ENCODE results near the gene NTRK2.

Gene NTRK2

GRCh38 chr9:84974855-84975254 lies 305.3 kb downstream of the NTRK2 start:
- H3K4me1 ChIP-seq (ENCODE audit: insufficient read depth, low read length) = no peaks in the 10 kb centered on the region
- H3K27ac ChIP-seq (ENCODE audit: low read length) = no peak overlapping the region
- no peak overlapping the region for H2AFZ ChIP-seq (ENCODE audit: low read depth, low read length)
- no peaks in the 10 kb centered on the region for H3K9me3 ChIP-seq (ENCODE audit: insufficient read depth, low read length, severe bottlenecking)
- H3K27me3 ChIP-seq (ENCODE audit: insufficient read depth, low read length, poor library complexity) = no peaks in the 10 kb centered on the region
- H3K4me3 ChIP-seq (ENCODE audit: low read depth in 1 of 2, low read length in 2 of 2) = no peak overlapping the region
- H3K4me2 ChIP-seq (ENCODE audit: insufficient read depth, low read length) = no peak overlapping the region
- no peaks in the 10 kb centered on the region for H3K36me3 ChIP-seq (ENCODE audit: insufficient read depth, low read length)
- TF ChIP-seq EZH2 (IDR thresholded peaks at IDR 0.05; ENCODE audit: borderline replicate concordance, low read depth, low read length, severe bottlenecking) (no peak), CTCF (IDR thresholded peaks at IDR 0.05; ENCODE audit: borderline replicate concordance, extremely low read depth, low read length, poor library complexity, severe bottlenecking) (no peak)
- H3K9ac ChIP-seq (ENCODE audit: low read depth, low read length) = no peak overlapping the region
- ATAC-seq (ENCODE audit: insufficient read depth, low read depth) (no peak), DNase-seq (no peak)
- no peaks in the 10 kb centered on the region for H3K79me2 ChIP-seq (ENCODE audit: insufficient read depth, low read length)
- H4K20me1 ChIP-seq (ENCODE audit: insufficient read depth, low read length) = no peaks in the 10 kb centered on the region

DNA sequence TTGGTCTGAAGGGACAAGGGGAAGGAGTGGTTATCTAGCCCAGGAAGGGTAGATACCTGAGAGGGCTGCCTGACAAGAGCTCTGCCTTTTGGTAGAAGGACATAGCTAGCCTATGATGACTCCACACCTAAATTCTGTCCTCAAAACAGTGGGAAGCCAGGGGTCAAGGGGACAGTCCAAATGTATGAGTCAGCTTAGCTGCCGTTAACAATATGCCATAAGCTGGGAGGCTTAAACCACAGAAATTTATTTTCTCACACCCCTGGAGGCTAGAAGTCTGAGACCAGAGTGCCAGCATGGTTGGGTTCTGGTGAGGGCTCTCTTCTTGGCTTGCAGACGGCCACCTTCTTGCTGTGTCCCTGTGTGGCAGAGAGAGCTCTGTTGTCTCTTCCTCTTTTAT lies 306.4 kb downstream of the NTRK2 start:
- Histone ChIP-seq H3K27ac (ENCODE audit: low read length) (no peak overlapping the region), H3K4me1 (ENCODE audit: insufficient read depth, low read length) (no peaks in the 10 kb centered on the region), H3K36me3 (ENCODE audit: insufficient read depth, low read length) (no peaks in the 10 kb centered on the region), H3K27me3 (ENCODE audit: insufficient read depth, low read length, poor library complexity) (no peaks in the 10 kb centered on the region), H3K4me3 (ENCODE audit: low read depth in 1 of 2, low read length in 2 of 2) (no peak overlapping the region), H2AFZ (ENCODE audit: low read depth, low read length) (no peak overlapping the region), H3K9ac (ENCODE audit: low read depth, low read length) (no peak overlapping the region), H3K9me3 (ENCODE audit: insufficient read depth, low read length, severe bottlenecking) (no peaks in the 10 kb centered on the region), H4K20me1 (ENCODE audit: insufficient read depth, low read length) (no peaks in the 10 kb centered on the region), H3K79me2 (ENCODE audit: insufficient read depth, low read length) (no peaks in the 10 kb centered on the region), H3K4me2 (ENCODE audit: insufficient read depth, low read length) (no peak overlapping the region)
- TF ChIP-seq EZH2 (IDR thresholded peaks at IDR 0.05; ENCODE audit: borderline replicate concordance, low read depth, low read length, severe bottlenecking) (no peak), CTCF (IDR thresholded peaks at IDR 0.05; ENCODE audit: borderline replicate concordance, extremely low read depth, low read length, poor library complexity, severe bottlenecking) (no peak)
- DNase-seq = no peak
- no peak for ATAC-seq (ENCODE audit: insufficient read depth, low read depth)

DNA sequence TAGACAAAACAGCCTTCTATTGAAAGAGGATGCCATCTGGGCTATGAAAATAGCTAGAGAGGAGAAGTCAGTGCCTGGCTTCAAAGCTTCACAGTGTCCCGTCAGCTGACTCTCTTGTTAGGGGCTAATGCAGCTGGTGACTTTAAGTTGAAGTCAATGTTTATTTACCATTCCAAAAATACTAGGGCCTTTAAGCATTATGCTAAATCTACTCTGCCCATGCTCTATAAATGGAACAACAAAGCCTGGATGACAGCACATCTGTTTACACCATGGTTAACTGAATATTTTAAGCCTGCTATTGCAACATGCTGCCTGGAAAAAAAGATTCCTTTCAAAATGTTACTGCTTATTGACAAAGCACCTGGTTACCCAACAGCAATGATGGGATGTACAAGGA lies 309.1 kb downstream of the NTRK2 start:
- Histone ChIP-seq H3K9ac (ENCODE audit: low read depth, low read length) (no peak overlapping the region), H4K20me1 (ENCODE audit: insufficient read depth, low read length) (no peaks in the 10 kb centered on the region), H2AFZ (ENCODE audit: low read depth, low read length) (no peak overlapping the region), H3K4me3 (ENCODE audit: low read depth in 1 of 2, low read length in 2 of 2) (no peak overlapping the region), H3K79me2 (ENCODE audit: insufficient read depth, low read length) (no peaks in the 10 kb centered on the region), H3K4me2 (ENCODE audit: insufficient read depth, low read length) (no peak overlapping the region), H3K9me3 (ENCODE audit: insufficient read depth, low read length, severe bottlenecking) (no peaks in the 10 kb centered on the region), H3K36me3 (ENCODE audit: insufficient read depth, low read length) (no peaks in the 10 kb centered on the region), H3K27me3 (ENCODE audit: insufficient read depth, low read length, poor library complexity) (no peaks in the 10 kb centered on the region), H3K4me1 (ENCODE audit: insufficient read depth, low read length) (no peaks in the 10 kb centered on the region), H3K27ac (ENCODE audit: low read length) (no peak overlapping the region)
- DNase-seq = no peak
- no peak for ATAC-seq (ENCODE audit: insufficient read depth, low read depth)
- TF ChIP-seq EZH2 (IDR thresholded peaks at IDR 0.05; ENCODE audit: borderline replicate concordance, low read depth, low read length, severe bottlenecking) (no peak), CTCF (IDR thresholded peaks at IDR 0.05; ENCODE audit: borderline replicate concordance, extremely low read depth, low read length, poor library complexity, severe bottlenecking) (no peak)

DNA sequence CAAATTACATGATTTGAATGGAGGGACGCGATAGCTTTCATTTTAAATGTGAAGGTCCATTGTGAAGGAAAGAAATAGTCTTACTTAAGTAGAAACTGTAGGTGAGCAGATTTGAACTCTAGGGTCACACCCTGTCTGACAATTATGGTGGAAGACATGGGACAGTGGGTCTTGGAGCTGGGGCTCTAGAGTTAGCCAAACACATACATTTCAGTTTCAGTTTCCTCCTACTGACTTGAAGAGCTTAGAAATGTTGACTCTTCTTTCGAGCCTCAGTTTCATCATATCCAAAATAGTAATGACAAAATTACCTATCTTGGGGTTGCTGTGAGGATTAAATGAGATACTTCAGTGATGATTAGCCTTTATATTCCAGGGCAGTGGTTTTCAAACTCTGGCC lies 314.2 kb downstream of the NTRK2 start:
- H2AFZ ChIP-seq (ENCODE audit: low read depth, low read length) = no peak overlapping the region
- H3K27ac ChIP-seq (ENCODE audit: low read length) = no peak overlapping the region
- no peaks in the 10 kb centered on the region for H3K79me2 ChIP-seq (ENCODE audit: insufficient read depth, low read length)
- no peaks in the 10 kb centered on the region for H3K36me3 ChIP-seq (ENCODE audit: insufficient read depth, low read length)
- no peak for DNase-seq
- TF ChIP-seq EZH2 (IDR thresholded peaks at IDR 0.05; ENCODE audit: borderline replicate concordance, low read depth, low read length, severe bottlenecking) (no peak), CTCF (IDR thresholded peaks at IDR 0.05; ENCODE audit: borderline replicate concordance, extremely low read depth, low read length, poor library complexity, severe bottlenecking) (no peak)
- H3K4me2 ChIP-seq (ENCODE audit: insufficient read depth, low read length) = no peak overlapping the region
- H3K9me3 ChIP-seq (ENCODE audit: insufficient read depth, low read length, severe bottlenecking) = no peaks in the 10 kb centered on the region
- no peaks in the 10 kb centered on the region for H4K20me1 ChIP-seq (ENCODE audit: insufficient read depth, low read length)
- H3K9ac ChIP-seq (ENCODE audit: low read depth, low read length) = no peak overlapping the region
- H3K27me3 ChIP-seq (ENCODE audit: insufficient read depth, low read length, poor library complexity) = no peaks in the 10 kb centered on the region
- no peaks in the 10 kb centered on the region for H3K4me1 ChIP-seq (ENCODE audit: insufficient read depth, low read length)
- ATAC-seq (ENCODE audit: insufficient read depth, low read depth) = no peak
- no peak overlapping the region for H3K4me3 ChIP-seq (ENCODE audit: low read depth in 1 of 2, low read length in 2 of 2)
